ENCODE measurements around the gene HEXIM1.

- TF ChIP-seq CTCF (IDR thresholded peaks at IDR 0.05) (peak in 1 of 4 experiments; percentile 25), POLR2A (IDR thresholded peaks at IDR 0.05) (no peak), POLR2AphosphoS5 (IDR thresholded peaks at IDR 0.05) (peak; percentile 36), EP300 (IDR thresholded peaks at IDR 0.05) (no peak)
Measured at GRCh38 chr17:45143767-45144198, 4.5 kb upstream of the HEXIM1 start.

Data from gastroesophageal sphincter (tissue), 3 donors.